ENCODE results near the gene TTC13.

GRCh38 chr1:230863449-230863848 is 115.2 kb downstream of the TTC13 start:
- TF ChIP-seq CTCF (IDR thresholded peaks at IDR 0.05; ENCODE audit: poor library complexity) (no peak), EZH2phosphoT487 (IDR thresholded peaks at IDR 0.05; ENCODE audit: low read depth, severe bottlenecking, unreplicated experiment) (no peak)
